ENCODE measurements around the gene CFAP99.

The CFAP99 gene

GRCh38 chr4:2387218-2387617 is 31.5 kb upstream of the CFAP99 start:
- TF ChIP-seq, protein P1, sequence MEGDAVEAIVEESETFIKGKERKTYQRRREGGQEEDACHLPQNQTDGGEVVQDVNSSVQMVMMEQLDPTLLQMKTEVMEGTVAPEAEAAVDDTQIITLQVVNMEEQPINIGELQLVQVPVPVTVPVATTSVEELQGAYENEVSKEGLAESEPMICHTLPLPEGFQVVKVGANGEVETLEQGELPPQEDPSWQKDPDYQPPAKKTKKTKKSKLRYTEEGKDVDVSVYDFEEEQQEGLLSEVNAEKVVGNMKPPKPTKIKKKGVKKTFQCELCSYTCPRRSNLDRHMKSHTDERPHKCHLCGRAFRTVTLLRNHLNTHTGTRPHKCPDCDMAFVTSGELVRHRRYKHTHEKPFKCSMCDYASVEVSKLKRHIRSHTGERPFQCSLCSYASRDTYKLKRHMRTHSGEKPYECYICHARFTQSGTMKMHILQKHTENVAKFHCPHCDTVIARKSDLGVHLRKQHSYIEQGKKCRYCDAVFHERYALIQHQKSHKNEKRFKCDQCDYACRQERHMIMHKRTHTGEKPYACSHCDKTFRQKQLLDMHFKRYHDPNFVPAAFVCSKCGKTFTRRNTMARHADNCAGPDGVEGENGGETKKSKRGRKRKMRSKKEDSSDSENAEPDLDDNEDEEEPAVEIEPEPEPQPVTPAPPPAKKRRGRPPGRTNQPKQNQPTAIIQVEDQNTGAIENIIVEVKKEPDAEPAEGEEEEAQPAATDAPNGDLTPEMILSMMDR (IDR thresholded peaks at IDR 0.05) = no peak
- no peaks in the 10 kb centered on the region for H3K27me3 ChIP-seq (ENCODE audit: control insufficient read depth, insufficient read depth, low read length)
- H3K4me1 ChIP-seq = no peaks in the 10 kb centered on the region
- H3K9me3 ChIP-seq (ENCODE audit: control insufficient read depth, low read length) = no peaks in the 10 kb centered on the region
- no peaks in the 10 kb centered on the region for H3K79me2 ChIP-seq
- no peak overlapping the region for H3K27ac ChIP-seq
- H2AFZ ChIP-seq = no peak overlapping the region
- H3K4me3 ChIP-seq (ENCODE audit: low read depth, low read length) = no peak overlapping the region
- H3K36me3 ChIP-seq (ENCODE audit: control insufficient read depth, insufficient read depth, low read length) = no peaks in the 10 kb centered on the region
- no peak overlapping the region for H3K9ac ChIP-seq
- no peak overlapping the region for H3K4me2 ChIP-seq (ENCODE audit: low read length)

GRCh38 chr4:2387829-2388228 is 30.9 kb upstream of the CFAP99 start:
- Histone ChIP-seq H3K4me2 (ENCODE audit: low read length) (no peak overlapping the region), H2AFZ (no peak overlapping the region), H3K4me3 (ENCODE audit: low read depth, low read length) (no peak overlapping the region), H3K36me3 (ENCODE audit: control insufficient read depth, insufficient read depth, low read length) (no peaks in the 10 kb centered on the region), H3K27ac (no peak overlapping the region), H3K79me2 (no peaks in the 10 kb centered on the region), H3K9ac (no peak overlapping the region), H3K27me3 (ENCODE audit: control insufficient read depth, insufficient read depth, low read length) (no peaks in the 10 kb centered on the region), H3K4me1 (no peaks in the 10 kb centered on the region), H3K9me3 (ENCODE audit: control insufficient read depth, low read length) (no peaks in the 10 kb centered on the region)
- TF ChIP-seq, protein P1 (IDR thresholded peaks at IDR 0.05) = no peak

DNA sequence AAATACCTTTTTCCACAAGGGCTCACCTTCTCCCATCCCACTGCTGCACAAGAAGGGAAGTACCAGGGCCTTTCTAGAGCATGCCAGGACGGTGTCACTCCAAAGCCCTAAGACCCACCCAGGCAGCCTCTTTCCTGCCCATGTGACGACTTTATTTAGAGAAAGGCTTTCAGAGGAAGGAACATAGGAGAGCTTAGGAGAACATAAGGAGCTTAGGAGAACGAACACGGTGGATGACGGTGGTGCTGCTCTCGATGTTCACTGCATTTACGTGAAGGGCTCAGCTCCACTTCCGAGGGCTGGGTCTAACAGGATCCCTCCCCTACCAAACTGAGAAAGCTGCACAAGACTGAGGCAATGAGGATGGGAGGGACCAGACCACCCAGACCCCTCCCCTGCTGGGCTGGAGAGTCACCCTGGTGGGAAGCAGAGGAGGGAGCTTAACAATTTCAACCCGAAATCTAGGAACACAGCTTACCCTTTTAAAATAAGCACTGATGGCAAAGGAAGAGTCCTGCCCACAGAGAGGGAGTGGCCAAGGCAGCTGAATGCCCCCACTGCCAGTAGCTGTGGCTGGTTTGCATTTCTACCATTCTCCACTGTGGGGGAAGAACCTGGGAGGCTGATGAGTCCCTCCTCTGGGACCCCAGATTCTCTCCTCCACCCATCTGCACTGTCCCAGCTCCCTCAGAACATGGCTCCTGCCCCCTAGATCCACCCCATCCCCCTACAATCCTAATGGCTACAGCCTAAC is 30.1 kb upstream of the CFAP99 start:
- Histone ChIP-seq H3K79me2 (no peaks in the 10 kb centered on the region), H3K9me3 (ENCODE audit: control insufficient read depth, low read length) (no peaks in the 10 kb centered on the region), H3K4me1 (no peaks in the 10 kb centered on the region), H3K4me2 (ENCODE audit: low read length) (no peak overlapping the region), H3K9ac (no peak overlapping the region), H3K27me3 (ENCODE audit: control insufficient read depth, insufficient read depth, low read length) (no peaks in the 10 kb centered on the region), H2AFZ (no peak overlapping the region), H3K36me3 (ENCODE audit: control insufficient read depth, insufficient read depth, low read length) (no peaks in the 10 kb centered on the region), H3K4me3 (ENCODE audit: low read depth, low read length) (no peak overlapping the region), H3K27ac (no peak overlapping the region)
- TF ChIP-seq, protein P1 (IDR thresholded peaks at IDR 0.05) = no peak

GRCh38 chr4:2389691-2390090 is 29.1 kb upstream of the CFAP99 start:
- H3K4me2 ChIP-seq (ENCODE audit: low read length) = no peak overlapping the region
- no peaks in the 10 kb centered on the region for H3K27me3 ChIP-seq (ENCODE audit: control insufficient read depth, insufficient read depth, low read length)
- no peaks in the 10 kb centered on the region for H3K4me1 ChIP-seq
- no peaks in the 10 kb centered on the region for H3K36me3 ChIP-seq (ENCODE audit: control insufficient read depth, insufficient read depth, low read length)
- no peaks in the 10 kb centered on the region for H3K9me3 ChIP-seq (ENCODE audit: control insufficient read depth, low read length)
- no peak overlapping the region for H3K27ac ChIP-seq
- TF ChIP-seq, protein P1 (IDR thresholded peaks at IDR 0.05) = no peak
- H3K4me3 ChIP-seq (ENCODE audit: low read depth, low read length) = no peak overlapping the region
- H3K9ac ChIP-seq = no peak overlapping the region
- H3K79me2 ChIP-seq = no peaks in the 10 kb centered on the region
- H2AFZ ChIP-seq = no peak overlapping the region

- H3K4me3 ChIP-seq (ENCODE audit: low read depth, low read length) = no peak overlapping the region
- no peaks in the 10 kb centered on the region for H3K9me3 ChIP-seq (ENCODE audit: control insufficient read depth, low read length)
- no peak overlapping the region for H3K27ac ChIP-seq
- H3K36me3 ChIP-seq (ENCODE audit: control insufficient read depth, insufficient read depth, low read length) = no peaks in the 10 kb centered on the region
- H3K9ac ChIP-seq = no peak overlapping the region
- no peaks in the 10 kb centered on the region for H3K79me2 ChIP-seq
- H3K4me2 ChIP-seq (ENCODE audit: low read length) = no peak overlapping the region
- TF ChIP-seq, protein P1 (IDR thresholded peaks at IDR 0.05) = no peak
- H2AFZ ChIP-seq = no peak overlapping the region
- H3K27me3 ChIP-seq (ENCODE audit: control insufficient read depth, insufficient read depth, low read length) = no peaks in the 10 kb centered on the region
- no peaks in the 10 kb centered on the region for H3K4me1 ChIP-seq
These were observed 28.6 kb upstream of the CFAP99 start for GRCh38 chr4:2390146-2390545.

All from parathyroid adenoma (tissue), 2 donors.